ENCODE results near the gene TCF12.

- TF ChIP-seq EZH2 (IDR thresholded peaks at IDR 0.05): no peak
- TF ChIP-seq, protein P1, sequence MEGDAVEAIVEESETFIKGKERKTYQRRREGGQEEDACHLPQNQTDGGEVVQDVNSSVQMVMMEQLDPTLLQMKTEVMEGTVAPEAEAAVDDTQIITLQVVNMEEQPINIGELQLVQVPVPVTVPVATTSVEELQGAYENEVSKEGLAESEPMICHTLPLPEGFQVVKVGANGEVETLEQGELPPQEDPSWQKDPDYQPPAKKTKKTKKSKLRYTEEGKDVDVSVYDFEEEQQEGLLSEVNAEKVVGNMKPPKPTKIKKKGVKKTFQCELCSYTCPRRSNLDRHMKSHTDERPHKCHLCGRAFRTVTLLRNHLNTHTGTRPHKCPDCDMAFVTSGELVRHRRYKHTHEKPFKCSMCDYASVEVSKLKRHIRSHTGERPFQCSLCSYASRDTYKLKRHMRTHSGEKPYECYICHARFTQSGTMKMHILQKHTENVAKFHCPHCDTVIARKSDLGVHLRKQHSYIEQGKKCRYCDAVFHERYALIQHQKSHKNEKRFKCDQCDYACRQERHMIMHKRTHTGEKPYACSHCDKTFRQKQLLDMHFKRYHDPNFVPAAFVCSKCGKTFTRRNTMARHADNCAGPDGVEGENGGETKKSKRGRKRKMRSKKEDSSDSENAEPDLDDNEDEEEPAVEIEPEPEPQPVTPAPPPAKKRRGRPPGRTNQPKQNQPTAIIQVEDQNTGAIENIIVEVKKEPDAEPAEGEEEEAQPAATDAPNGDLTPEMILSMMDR (IDR thresholded peaks at IDR 0.05): no peak
- no peak for TF ChIP-seq EZH2phosphoT487 (IDR thresholded peaks at IDR 0.05)
Observed at GRCh38 chr15:57319919-57320560, 401.6 kb downstream of the TCF12 start.
